GM12872 (cell line): ENCODE measurements around the gene PDXK.

ENCODE experiments used
- TF ChIP-seq, protein P1 (sequence below): IDR thresholded peaks from 3 replicates; pipeline ENCODE4 v1.5.1; 2011; ENCODE audit warnings: low read depth, mild to moderate bottlenecking, low read length, moderate library complexity; ENCODE audit not compliant: insufficient read depth

PDXK gene

DNA sequence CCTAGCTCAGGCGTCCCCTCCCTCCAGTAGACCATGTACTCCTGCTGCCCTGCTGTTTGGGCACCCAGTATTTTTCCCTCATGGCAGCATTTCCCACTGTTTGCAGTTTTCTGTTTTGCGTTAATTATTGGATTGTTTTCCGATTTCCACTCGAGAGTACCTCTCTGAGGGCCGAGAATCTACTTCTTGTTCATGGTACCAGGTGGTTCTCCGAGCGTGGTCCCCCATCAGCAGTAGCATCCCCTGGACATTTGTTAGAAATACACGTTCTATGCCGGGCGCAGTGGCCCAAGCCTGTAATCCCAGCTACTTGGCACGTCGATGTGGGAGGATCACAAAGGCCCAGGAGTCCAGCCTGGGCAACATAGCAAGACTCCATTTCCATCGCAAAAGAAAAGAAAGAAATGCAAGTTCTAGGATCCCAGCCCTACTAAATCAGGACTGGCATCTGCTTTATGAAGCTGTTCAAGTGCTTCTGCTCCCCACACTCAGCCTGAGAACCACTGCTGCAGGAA lies 71.1 kb downstream of the PDXK start:
- TF ChIP-seq, protein P1, sequence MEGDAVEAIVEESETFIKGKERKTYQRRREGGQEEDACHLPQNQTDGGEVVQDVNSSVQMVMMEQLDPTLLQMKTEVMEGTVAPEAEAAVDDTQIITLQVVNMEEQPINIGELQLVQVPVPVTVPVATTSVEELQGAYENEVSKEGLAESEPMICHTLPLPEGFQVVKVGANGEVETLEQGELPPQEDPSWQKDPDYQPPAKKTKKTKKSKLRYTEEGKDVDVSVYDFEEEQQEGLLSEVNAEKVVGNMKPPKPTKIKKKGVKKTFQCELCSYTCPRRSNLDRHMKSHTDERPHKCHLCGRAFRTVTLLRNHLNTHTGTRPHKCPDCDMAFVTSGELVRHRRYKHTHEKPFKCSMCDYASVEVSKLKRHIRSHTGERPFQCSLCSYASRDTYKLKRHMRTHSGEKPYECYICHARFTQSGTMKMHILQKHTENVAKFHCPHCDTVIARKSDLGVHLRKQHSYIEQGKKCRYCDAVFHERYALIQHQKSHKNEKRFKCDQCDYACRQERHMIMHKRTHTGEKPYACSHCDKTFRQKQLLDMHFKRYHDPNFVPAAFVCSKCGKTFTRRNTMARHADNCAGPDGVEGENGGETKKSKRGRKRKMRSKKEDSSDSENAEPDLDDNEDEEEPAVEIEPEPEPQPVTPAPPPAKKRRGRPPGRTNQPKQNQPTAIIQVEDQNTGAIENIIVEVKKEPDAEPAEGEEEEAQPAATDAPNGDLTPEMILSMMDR, result no peak

DNA sequence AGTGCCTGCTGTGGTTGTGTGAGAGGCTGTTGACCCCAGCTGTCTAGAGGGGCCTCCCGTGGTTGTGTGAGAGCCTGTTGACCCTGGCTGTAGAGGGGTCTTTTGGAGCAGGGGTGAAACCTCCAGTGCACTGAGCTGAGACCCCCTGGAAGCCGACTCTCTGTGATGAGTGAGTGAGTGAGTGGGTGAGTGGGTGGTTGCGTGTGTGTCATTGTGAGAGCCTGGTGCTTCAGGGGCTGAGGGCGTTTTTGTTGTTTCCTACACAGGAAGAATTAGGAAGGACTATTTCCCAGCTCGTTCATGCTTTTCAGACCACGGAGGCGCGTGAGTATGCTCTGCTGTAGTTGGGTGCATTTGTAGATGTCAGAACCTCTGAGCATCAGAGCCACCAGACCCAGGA lies 73.5 kb downstream of the PDXK start:
- TF ChIP-seq, protein P1, result no peak

DNA sequence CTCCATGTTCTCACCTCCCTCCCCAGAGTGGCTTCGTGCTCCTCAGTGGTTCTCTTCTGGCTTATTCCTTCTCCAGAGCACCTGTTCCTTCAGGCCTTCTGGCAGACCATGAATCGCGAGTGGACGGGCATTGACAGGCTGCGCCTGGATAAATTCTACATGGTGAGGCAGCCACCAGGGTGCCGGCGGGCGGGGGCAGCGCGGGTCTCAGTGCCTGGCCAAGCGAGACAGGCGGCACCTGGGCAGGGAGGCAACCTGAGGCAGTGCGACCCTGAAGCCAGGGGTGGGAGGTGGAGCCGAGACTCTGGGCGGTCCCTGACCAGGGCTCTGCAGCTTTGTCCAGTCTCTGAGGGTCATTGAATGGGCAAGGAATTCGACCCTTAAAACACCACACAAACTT lies 74.3 kb downstream of the PDXK start:
- TF ChIP-seq, protein P1, result no peak

DNA sequence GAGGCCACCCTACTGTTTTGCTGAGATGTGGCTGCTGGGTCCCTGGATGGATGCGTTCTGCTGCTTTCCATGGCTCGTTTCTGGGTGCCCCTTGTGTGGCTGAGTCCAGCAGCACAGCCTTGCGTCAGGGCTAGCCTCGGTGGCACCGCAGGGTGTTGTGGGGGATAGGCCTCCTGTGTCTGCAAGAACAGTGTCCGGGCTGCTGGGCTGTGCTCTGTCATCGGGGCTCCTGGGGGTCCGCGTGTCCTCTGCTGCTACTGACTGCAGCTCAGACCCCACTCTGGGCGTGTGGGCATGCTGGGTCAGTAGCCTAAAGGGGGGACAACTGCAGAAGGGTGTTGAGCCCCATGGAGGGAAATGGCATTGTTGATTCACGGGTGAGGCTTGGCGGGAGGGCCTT lies 75.4 kb downstream of the PDXK start:
- TF ChIP-seq, protein P1, result no peak

DNA sequence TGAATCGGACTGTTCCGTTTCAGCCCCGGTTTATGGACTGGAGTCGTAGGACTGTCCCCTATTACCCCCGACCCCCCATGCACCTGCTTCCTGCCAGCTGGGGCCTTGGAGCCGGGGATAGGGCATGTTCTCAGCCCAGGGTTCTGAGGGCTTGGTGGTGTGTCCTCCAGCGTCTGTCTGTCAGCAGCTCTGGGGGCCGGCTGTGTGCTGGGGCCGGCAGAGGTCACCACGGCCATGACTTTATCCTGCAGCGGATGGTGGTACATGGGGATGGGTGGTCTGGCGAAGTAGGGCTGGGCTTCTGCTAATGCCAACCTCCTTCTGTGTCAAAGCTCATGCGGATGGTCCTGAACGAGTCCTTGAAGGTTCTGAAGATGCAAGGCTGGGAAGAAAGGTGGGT lies 75.9 kb downstream of the PDXK start:
- TF ChIP-seq, protein P1, result no peak

DNA sequence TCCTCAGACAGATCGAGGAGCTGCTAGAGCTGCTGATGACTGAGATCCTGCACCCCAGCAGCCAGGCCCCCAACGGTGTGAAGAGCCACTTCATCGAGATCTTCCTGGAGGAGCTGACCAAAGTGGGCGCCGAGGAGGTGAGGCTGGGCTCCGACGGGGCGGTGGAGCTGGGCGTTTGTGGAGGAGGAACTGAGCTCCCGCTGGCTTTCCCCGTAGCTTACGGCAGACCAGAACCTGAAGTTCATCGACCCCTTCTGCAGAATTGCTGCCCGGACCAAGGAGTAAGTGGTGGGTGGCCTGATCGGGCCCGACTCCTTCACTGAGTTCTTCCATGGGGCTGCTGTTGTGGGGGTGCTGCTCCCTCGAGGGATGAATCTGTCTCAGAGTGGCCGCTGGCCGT lies 78.5 kb downstream of the PDXK start:
- TF ChIP-seq, protein P1, result no peak

DNA sequence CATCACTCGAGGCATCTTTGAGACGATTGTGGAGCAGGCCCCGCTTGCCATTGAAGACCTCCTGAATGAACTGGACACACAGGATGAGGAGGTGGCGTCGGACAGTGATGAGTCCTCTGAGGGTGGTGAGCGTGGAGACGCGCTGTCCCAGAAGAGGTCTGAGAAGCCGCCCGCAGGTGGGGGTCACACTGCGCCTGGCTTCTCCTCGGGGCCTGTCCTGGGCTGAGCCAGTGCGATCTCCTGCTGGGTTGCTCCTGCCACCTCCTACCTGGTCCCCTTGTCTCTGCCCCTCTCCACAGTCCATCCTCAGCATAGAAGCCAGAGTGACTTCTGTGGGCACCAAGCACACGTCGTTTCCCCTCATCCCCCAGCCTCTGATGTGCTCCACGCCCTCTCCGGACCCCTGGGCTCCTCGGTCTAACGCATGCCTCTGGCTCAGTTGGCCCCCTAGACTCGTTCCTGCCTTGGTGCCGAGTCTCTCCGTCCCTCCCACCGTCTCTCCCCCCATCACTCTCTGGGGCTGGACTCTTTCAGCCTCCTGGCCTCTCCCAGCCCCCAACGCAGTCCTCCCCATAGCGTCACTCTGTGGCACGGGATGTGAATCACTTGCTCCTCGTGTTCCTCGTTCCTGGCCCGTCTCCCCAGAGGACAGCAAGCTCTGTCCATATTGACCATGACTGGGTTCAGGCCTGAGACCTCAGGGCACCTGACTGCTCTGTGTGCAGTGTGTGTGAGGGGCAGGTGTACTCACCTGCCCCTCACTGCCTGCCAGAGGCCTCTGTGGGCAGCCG lies 79.2 kb downstream of the PDXK start:
- TF ChIP-seq, protein P1, result no peak
